Colonic mucosa (tissue), 4 donors: ENCODE results near the gene GASK1B. TPM values are rescaled to one million over a fixed set of nuclear protein-coding genes. Genes with fewer than 3 reads are reported as not detected.
A peak's percentile ranks its signal among the peaks of the same experiment; 100 is the strongest.

Experiments used
- DNase-seq: peaks from one replicate; pipeline ENCODE4 v3.0.0-alpha.2; 2020
- H3K27ac ChIP-seq: fragments of 200-600 bp; one replicate; pipeline ENCODE4 v1.8.0; 2021
- H3K27me3 ChIP-seq: fragments of 200-600 bp; one replicate; pipeline ENCODE4 v1.8.0; 2021
- H3K36me3 ChIP-seq: fragments of 200-600 bp; one replicate; pipeline ENCODE4 v1.8.0; 2021
- H3K4me1 ChIP-seq: fragments of 200-600 bp; one replicate; pipeline ENCODE4 v1.8.0; 2021; ENCODE audit warnings: mild to moderate bottlenecking
- H3K4me3 ChIP-seq: fragments of 200-600 bp; one replicate; pipeline ENCODE4 v1.8.0; 2021
- H3K9ac ChIP-seq, 2 donors: one replicate each; pipeline ENCODE4 v1.7.0; 2013; ENCODE audit warnings: control low read depth in 2 of 2, low read depth in 2 of 2, low read length in 2 of 2
- H3K9me3 ChIP-seq: fragments of 200-600 bp; one replicate; pipeline ENCODE4 v1.8.0; 2021
- intact Hi-C: fragments of 100-400 bp; cut with DNase I; formaldehyde crosslinking; loops from one replicate; pipeline ENCODE4 v1.14.1; 2022
- total RNA-seq, 2 donors: library from RNA; stranded (reverse); fragmentation: NEBNext Ultra II Directional in 1 of 2; extraction: Animal tissue kit (Norgen Biotek cat#: 25700) in 1 of 2; gene quantifications; one replicate each; pipeline ENCODE4 v1.2.1, GENCODE V29; 2021
- TF ChIP-seq, protein P1 (sequence below): fragments of 200-600 bp; IDR thresholded peaks from one replicate; pipeline ENCODE4 v1.8.0; 2022; ENCODE audit warnings: antibody characterized with exemption, mild to moderate bottlenecking
- donor health status: healthy.
- donor health status: DM: no; HTN: no; CAD: no.
- donor health status: DM: no; HTN: no; CAD: no.

The GASK1B gene
- 10 to 100 TPM; 13.6 to 18.0 TPM for total RNA-seq

DNA sequence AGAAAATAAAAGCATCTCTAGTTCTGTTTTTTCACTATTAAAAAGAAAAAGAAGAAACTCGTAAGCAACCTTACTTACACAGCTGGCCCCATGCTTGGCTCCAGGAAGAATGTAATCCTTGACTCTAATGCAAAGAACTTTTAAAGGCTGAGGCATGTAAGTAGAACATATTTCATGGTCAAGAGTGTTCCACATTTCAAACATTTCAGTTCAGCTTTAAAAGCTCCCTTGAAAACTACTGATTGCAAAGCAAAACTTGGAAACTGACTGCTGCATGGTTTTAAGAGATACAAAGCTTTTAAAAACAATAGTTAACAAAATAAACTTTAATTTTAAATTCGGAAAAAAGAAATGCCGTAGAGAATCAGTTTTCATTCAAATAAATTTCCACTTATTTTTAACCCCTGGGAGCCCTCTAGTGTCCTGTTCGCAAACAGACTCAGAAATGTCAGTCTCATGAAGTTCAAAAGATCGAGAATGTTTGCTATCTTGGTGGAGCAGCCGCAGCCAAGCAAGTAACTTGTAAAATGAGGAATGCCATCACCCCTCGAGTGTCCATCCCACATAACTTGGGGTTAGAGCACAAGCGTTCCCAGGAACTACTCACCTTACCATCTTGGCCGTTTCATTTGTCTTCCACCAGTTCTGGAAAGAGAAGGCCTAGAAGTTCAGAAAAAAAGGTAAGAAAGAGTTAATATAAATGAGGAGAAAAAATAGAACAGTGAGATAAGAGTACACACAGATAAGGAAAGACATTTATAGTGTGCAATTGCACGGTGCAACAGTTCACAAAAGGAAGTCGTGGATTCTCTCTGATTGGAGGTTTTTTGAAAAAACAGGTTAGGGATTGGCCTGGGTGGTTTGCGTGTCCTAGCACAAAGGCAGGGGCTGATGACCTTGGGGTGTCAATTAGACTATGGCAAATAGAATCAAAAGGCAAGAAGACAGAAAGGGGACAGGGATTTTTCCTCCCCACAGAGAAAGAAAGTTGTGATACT lies at the start of gene GASK1B:
GASK1B (minus strand) TSS at position 765 of the 998 bp plus-strand sequence. CDS start 1,650 bp downstream, outside the sequence.
- H3K27ac ChIP-seq: peak within 1 kb of the TSS; percentile 9
- no peaks in the 10 kb centered on the region for H3K9me3 ChIP-seq
- H3K4me3 ChIP-seq: peak within 1 kb of the TSS; percentile 23
- TF ChIP-seq, protein P1, sequence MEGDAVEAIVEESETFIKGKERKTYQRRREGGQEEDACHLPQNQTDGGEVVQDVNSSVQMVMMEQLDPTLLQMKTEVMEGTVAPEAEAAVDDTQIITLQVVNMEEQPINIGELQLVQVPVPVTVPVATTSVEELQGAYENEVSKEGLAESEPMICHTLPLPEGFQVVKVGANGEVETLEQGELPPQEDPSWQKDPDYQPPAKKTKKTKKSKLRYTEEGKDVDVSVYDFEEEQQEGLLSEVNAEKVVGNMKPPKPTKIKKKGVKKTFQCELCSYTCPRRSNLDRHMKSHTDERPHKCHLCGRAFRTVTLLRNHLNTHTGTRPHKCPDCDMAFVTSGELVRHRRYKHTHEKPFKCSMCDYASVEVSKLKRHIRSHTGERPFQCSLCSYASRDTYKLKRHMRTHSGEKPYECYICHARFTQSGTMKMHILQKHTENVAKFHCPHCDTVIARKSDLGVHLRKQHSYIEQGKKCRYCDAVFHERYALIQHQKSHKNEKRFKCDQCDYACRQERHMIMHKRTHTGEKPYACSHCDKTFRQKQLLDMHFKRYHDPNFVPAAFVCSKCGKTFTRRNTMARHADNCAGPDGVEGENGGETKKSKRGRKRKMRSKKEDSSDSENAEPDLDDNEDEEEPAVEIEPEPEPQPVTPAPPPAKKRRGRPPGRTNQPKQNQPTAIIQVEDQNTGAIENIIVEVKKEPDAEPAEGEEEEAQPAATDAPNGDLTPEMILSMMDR: peak; percentile 54
- H3K4me1 ChIP-seq: peaks cover 4% of the 10 kb centered on the region
- H3K36me3 ChIP-seq: no peaks in the 10 kb centered on the region
- intact Hi-C loops: loop anchor here (5.0 kb wide), 1 partner anchor 180 kb away; no protein-coding TSS in a partner anchor
- peak within 1 kb of the TSS in 1 of 2 donors; percentile 46 for H3K9ac ChIP-seq
- peak; percentile 75 for DNase-seq
- no peaks in the 10 kb centered on the region for H3K27me3 ChIP-seq

DNA sequence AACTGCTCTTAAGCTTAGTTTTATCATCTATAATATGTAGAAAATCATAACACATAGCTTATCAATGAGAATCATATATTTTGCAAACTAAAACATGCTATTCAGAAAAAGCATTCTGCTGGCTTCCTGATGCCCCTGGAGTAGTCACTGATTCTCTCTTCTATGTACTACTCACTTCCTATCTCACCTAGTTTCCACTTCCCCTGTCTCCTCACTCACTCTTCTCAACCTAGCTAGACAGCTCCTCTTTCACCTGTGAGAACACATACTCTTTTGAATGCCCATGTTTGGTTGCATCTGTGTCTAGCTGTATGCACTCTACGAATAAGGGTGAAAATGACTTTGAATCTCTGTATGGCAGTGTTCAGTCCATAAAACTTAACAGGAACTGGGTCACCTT lies 46.8 kb upstream of the GASK1B start:
- H3K4me3 ChIP-seq: no peak overlapping the region

DNA sequence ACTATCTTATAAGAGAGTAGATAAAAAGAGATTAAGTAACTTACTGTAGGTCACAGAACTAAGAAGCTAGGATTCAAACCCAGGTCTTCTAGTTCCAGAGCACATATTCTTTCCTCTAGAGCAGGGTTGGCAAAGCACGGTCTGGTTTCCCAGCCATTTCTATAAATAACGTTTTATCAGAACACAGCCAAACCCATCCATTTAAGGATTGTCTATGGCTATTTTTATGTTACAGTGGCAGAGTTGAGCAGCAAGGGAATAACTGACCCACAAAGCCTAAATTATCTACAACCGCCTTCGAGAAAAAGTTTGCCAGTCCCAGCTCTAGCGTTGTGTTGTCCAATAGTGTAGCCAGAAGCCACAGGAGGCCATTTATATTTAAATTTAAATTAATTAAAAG lies 44.9 kb upstream of the GASK1B start:
- intact Hi-C loops: no loop called here
- Histone ChIP-seq H3K27me3 (no peaks in the 10 kb centered on the region), H3K4me1 (no peaks in the 10 kb centered on the region), H3K4me3 (no peak overlapping the region), H3K9me3 (no peaks in the 10 kb centered on the region), H3K36me3 (no peaks in the 10 kb centered on the region), H3K9ac (no peak overlapping the region), H3K27ac (no peak overlapping the region)
- no peak for DNase-seq
- TF ChIP-seq, protein P1: no peak

More for the DNA sequence above, 46.8 kb upstream of the GASK1B start:
- no peak for DNase-seq
- Histone ChIP-seq H3K4me1 (no peaks in the 10 kb centered on the region), H3K27me3 (no peaks in the 10 kb centered on the region), H3K36me3 (no peaks in the 10 kb centered on the region), H3K9ac (no peak overlapping the region), H3K9me3 (no peaks in the 10 kb centered on the region), H3K27ac (no peak overlapping the region)
- TF ChIP-seq, protein P1: no peak
- intact Hi-C loops: no loop called here

DNA sequence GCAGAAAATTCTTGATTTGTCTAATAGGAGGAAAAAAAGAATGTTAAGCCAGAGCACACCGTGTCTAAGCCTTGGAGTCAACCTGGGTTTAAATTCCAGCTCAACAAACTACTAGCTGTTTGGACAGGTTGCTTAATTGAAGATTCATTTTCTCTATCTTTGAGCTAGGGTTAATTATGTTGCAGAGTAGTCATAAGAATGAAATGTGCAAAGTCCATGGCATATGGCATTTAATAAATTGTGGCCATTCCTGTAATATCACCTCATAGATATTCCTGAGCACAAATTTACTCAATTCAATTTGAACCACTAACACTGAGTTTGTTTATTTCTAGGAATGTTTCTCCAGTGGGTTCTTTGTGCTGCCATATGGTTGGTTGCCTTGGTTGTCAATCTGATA lies 42.0 kb upstream of the GASK1B start:
- no peak overlapping the region for H3K9ac ChIP-seq
- H3K4me3 ChIP-seq: no peak overlapping the region
- peaks cover 4% of the 10 kb centered on the region for H3K4me1 ChIP-seq
- no peak for DNase-seq
- TF ChIP-seq, protein P1: no peak
- intact Hi-C loops: no loop called here
- H3K27me3 ChIP-seq: no peaks in the 10 kb centered on the region
- H3K27ac ChIP-seq: no peak overlapping the region
- no peaks in the 10 kb centered on the region for H3K9me3 ChIP-seq
- H3K36me3 ChIP-seq: no peaks in the 10 kb centered on the region

DNA sequence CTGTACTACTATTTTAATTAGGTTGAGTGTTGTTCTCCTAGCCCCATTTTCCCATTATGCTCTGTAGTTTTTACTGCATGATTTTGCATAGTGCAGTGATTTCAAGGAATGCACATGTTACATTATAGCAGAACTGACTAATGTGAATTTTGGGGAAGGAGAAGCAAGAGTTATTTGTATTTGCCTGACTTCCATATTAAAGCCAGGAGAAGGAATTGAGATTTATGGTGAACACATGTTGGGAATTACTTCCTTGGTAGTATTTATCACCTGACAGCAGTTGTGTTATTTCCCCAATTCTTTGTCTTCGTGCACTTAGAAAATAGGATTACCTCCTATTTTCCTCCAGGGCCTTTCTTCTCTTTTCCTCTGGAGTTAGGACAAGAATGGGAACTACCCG lies 40.6 kb upstream of the GASK1B start:
- no peaks in the 10 kb centered on the region for H3K36me3 ChIP-seq
- peaks cover 4% of the 10 kb centered on the region for H3K4me1 ChIP-seq
- H3K9me3 ChIP-seq: no peaks in the 10 kb centered on the region
- no peaks in the 10 kb centered on the region for H3K27me3 ChIP-seq
- no peak overlapping the region for H3K9ac ChIP-seq
- intact Hi-C loops: no loop called here
- H3K4me3 ChIP-seq: no peak overlapping the region
- DNase-seq: no peak
- TF ChIP-seq, protein P1: no peak
- no peak overlapping the region for H3K27ac ChIP-seq
